ENCODE data around the gene MAGI2.
"Not testable (repeated sequence)": the region's sequence is repeated elsewhere in the genome, so short reads cannot be mapped to it uniquely, and the experiment has no call there.

The MAGI2 gene

GRCh38 chr7:79442766-79443165 lies 10.7 kb downstream of the MAGI2 start:
- DNase-seq, result not testable (repeated sequence)

- DNase-seq, result no peak
Measured at GRCh38 chr7:79436378-79436777, 17.1 kb downstream of the MAGI2 start.

GRCh38 chr7:79434867-79435266 lies 18.6 kb downstream of the MAGI2 start:
- no peak for DNase-seq

GRCh38 chr7:79434098-79434497 lies 19.4 kb downstream of the MAGI2 start:
- no peak for DNase-seq

GRCh38 chr7:79430391-79430790 lies 23.1 kb downstream of the MAGI2 start:
- no peak for DNase-seq

- no peak for DNase-seq
Measured at GRCh38 chr7:79425665-79426064, 27.8 kb downstream of the MAGI2 start.

- DNase-seq, result no peak
Measured at GRCh38 chr7:79421751-79422150, 31.7 kb downstream of the MAGI2 start.

- DNase-seq, result no peak
Measured at GRCh38 chr7:79420464-79420863, 33.0 kb downstream of the MAGI2 start.

- DNase-seq, result no peak
Measured at GRCh38 chr7:79414910-79415309, 38.6 kb downstream of the MAGI2 start.

GRCh38 chr7:79412915-79413314 lies 40.6 kb downstream of the MAGI2 start:
- no peak for DNase-seq

GRCh38 chr7:79412438-79412837 lies 41.0 kb downstream of the MAGI2 start:
- no peak for DNase-seq

- DNase-seq, result no peak
Measured at GRCh38 chr7:79410345-79410744, 43.1 kb downstream of the MAGI2 start.

- no peak for DNase-seq
Measured at GRCh38 chr7:79407351-79407750, 46.1 kb downstream of the MAGI2 start.

- DNase-seq, result no peak
Measured at GRCh38 chr7:79406371-79406770, 47.1 kb downstream of the MAGI2 start.

- DNase-seq, result no peak
Measured at GRCh38 chr7:79405368-79405767, 48.1 kb downstream of the MAGI2 start.

- no peak for DNase-seq
Measured at GRCh38 chr7:79403879-79404278, 49.6 kb downstream of the MAGI2 start.

GRCh38 chr7:79403451-79403850 lies 50.0 kb downstream of the MAGI2 start:
- no peak for DNase-seq

- DNase-seq, result no peak
Measured at GRCh38 chr7:79401254-79401653, 52.2 kb downstream of the MAGI2 start.

GRCh38 chr7:79400222-79400621 lies 53.2 kb downstream of the MAGI2 start:
- no peak for DNase-seq

GRCh38 chr7:79398138-79398749 lies 55.2 kb downstream of the MAGI2 start:
- DNase-seq, result no peak

GRCh38 chr7:79386688-79387422 lies 66.6 kb downstream of the MAGI2 start:
- DNase-seq, result no peak

GRCh38 chr7:79381921-79382320 lies 71.5 kb downstream of the MAGI2 start:
- no peak for DNase-seq

- DNase-seq, result no peak
Measured at GRCh38 chr7:79377097-79377496, 76.4 kb downstream of the MAGI2 start.

- no peak for DNase-seq
Measured at GRCh38 chr7:79376299-79377025, 77.0 kb downstream of the MAGI2 start.
